GM21786 (cell line): ENCODE data around the gene TAS2R19.

Experiments
- ATAC-seq: cut with Tn5 transposase; IDR thresholded peaks from one replicate; pipeline ENCODE4 v1.9.1; 2021; ENCODE audit not compliant: unreplicated experiment

TAS2R19 gene

GRCh38 chr12:10994307-10994706 lies 28.1 kb downstream of the TAS2R19 start:
- ATAC-seq: no peak

GRCh38 chr12:10989107-10989506 lies 33.3 kb downstream of the TAS2R19 start:
- no peak for ATAC-seq

- ATAC-seq: no peak
Observed at GRCh38 chr12:10986812-10987211, 35.6 kb downstream of the TAS2R19 start, which contains the start of gene TAS2R50. TAS2R50 (minus strand) TSS chr12:10986912; CDS start chr12:10986860, 52 bp downstream.

- ATAC-seq: no peak
Observed at GRCh38 chr12:10982244-10982643, 40.2 kb downstream of the TAS2R19 start.

GRCh38 chr12:10974965-10975364 lies 47.5 kb downstream of the TAS2R19 start:
- ATAC-seq: no peak
